Calu3 (cell line): ENCODE results near the gene NPHP4. TPM values are rescaled to one million over a fixed set of nuclear protein-coding genes. Genes with fewer than 3 reads are reported as not detected.
A peak's percentile ranks its signal among the peaks of the same experiment; 100 is the strongest.

Experiments used
- BruUV-seq: library from RNA; stranded (reverse); fragments of 400-500 nt; replicated peaks from 2 replicates; lab custom pipeline; 2021; lab: Mats Ljungman, UMichigan
- CTCF ChIA-PET: fragments of 300-600 bp; sonication (Branson Sonifier 250); formaldehyde crosslinking; loops from one replicate; lab custom pipeline; 2022; ENCODE audit warnings: antibody characterized with exemption; lab: Charles Lee
- DNase-seq: peaks from one replicate; pipeline ENCODE4 v3.0.0; 2022
- H3K27ac Mint-ChIP-seq: one replicate; pipeline ENCODE4 v1.8.0; 2022; ENCODE audit warnings: mixed read lengths; ENCODE audit not compliant: unreplicated experiment
- H3K27me3 Mint-ChIP-seq: one replicate; pipeline ENCODE4 v1.8.0; 2022; ENCODE audit warnings: mixed read lengths; ENCODE audit not compliant: unreplicated experiment
- H3K36me3 Mint-ChIP-seq: one replicate; pipeline ENCODE4 v1.8.0; 2022; ENCODE audit warnings: mild to moderate bottlenecking, moderate library complexity, mixed read lengths; ENCODE audit not compliant: insufficient read depth, unreplicated experiment
- H3K4me1 Mint-ChIP-seq: one replicate; pipeline ENCODE4 v1.8.0; 2022; ENCODE audit warnings: mild to moderate bottlenecking, low read depth, mixed read lengths; ENCODE audit not compliant: unreplicated experiment
- H3K4me3 Mint-ChIP-seq: one replicate; pipeline ENCODE4 v1.8.0; 2022; ENCODE audit warnings: mild to moderate bottlenecking, low read depth, moderate library complexity, mixed read lengths; ENCODE audit not compliant: unreplicated experiment
- H3K9me3 Mint-ChIP-seq: one replicate; pipeline ENCODE4 v1.8.0; 2022; ENCODE audit warnings: low read depth, mixed read lengths; ENCODE audit not compliant: unreplicated experiment
- intact Hi-C: fragments of 100-400 bp; cut with micrococcal nuclease; formaldehyde crosslinking; loops from one replicate; pipeline ENCODE4 v1.10.0; 2022; ENCODE audit not compliant: unreplicated experiment
- total RNA-seq: library from RNA; stranded (reverse); gene quantifications from 2 replicates; pipeline ENCODE4 v1.2.3, GENCODE V29; 2022
- TF ChIP-seq, protein P1 (sequence below): fragments of 200-600 bp; IDR thresholded peaks from one replicate; pipeline ENCODE4 v1.8.0; 2022; ENCODE audit warnings: antibody characterized with exemption; ENCODE audit not compliant: unreplicated experiment

The NPHP4 gene
- total RNA-seq, 1 experiment from 2014 or later = 11.1 TPM

DNA sequence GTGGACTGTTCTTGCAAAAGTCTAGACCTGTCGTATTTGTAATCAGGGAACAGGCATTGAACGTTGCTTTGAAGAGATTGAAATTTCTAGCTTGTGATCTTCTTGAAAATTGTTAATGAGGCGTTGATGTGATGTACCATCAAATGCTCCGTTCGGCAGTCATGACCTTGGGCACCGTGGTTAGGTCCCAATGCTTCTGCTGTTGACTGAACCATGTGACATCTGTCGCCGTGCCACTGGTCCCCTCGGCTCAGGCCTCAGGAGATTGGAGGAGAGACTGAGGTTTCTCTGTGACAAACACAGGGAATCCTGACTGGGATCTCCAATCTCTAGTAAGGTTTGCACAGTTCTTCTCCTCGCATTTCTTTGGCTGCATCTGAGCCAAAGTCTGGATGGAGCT is 35.4 kb upstream of the NPHP4 start:
- DNase-seq = no peak
- intact Hi-C loops = no loop called here
- Mint-ChIP-seq H3K36me3 (no peaks in the 10 kb centered on the region), H3K4me3 (no peak overlapping the region), H3K9me3 (no peaks in the 10 kb centered on the region), H3K27ac (no peak overlapping the region), H3K4me1 (no peaks in the 10 kb centered on the region), H3K27me3 (peaks cover 22% of the 10 kb centered on the region)
- BruUV-seq = no TSS peak
- CTCF ChIA-PET = no interaction called here
- TF ChIP-seq, protein P1, sequence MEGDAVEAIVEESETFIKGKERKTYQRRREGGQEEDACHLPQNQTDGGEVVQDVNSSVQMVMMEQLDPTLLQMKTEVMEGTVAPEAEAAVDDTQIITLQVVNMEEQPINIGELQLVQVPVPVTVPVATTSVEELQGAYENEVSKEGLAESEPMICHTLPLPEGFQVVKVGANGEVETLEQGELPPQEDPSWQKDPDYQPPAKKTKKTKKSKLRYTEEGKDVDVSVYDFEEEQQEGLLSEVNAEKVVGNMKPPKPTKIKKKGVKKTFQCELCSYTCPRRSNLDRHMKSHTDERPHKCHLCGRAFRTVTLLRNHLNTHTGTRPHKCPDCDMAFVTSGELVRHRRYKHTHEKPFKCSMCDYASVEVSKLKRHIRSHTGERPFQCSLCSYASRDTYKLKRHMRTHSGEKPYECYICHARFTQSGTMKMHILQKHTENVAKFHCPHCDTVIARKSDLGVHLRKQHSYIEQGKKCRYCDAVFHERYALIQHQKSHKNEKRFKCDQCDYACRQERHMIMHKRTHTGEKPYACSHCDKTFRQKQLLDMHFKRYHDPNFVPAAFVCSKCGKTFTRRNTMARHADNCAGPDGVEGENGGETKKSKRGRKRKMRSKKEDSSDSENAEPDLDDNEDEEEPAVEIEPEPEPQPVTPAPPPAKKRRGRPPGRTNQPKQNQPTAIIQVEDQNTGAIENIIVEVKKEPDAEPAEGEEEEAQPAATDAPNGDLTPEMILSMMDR = no peak

DNA sequence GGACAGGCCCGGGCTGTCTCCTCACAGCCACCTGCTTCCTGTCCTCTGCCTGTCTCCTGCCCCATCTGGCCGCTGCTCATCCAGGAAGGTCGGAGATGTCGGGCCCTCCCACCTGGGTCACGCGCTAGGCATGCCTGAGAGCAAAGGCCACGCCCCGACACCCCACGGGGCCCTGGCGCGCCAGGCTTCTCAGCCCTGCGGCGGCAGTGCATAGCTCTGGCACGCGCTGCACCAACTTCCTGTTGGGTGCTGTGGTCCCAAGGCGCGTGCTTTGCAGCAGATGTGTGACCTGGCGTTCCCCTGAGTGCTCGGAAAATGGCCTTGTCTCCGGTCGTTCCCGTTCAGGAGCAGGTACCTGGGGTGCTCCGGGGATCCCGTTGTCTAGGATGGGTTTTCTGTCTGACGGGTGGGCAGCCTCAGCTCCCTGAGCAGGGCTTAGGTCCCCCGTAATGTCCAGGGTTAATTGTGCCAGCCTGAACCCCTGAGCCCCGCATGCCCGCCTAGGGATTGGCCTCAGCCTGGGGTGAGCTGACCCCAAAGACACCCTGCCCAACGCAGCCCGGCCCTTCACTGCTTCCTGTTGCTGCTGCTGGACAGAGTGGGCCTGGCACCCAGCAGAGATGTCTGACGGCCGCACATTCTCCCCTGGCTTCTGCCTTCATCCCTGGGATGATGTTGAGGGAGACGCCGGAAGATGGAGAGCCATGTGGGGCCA is 34.0 kb upstream of the NPHP4 start:
- H3K9me3 Mint-ChIP-seq = no peaks in the 10 kb centered on the region
- CTCF ChIA-PET = interaction anchor here (0.6 kb wide), 1 partner anchor 272 kb away, joined by 4 read pairs; no protein-coding TSS in a partner anchor
- H3K36me3 Mint-ChIP-seq = no peaks in the 10 kb centered on the region
- TF ChIP-seq, protein P1 = no peak
- BruUV-seq = no TSS peak
- H3K27me3 Mint-ChIP-seq = peaks cover 13% of the 10 kb centered on the region
- peak overlapping the region; percentile 3 for H3K4me3 Mint-ChIP-seq
- peak; percentile 71 for DNase-seq
- no peak overlapping the region for H3K27ac Mint-ChIP-seq
- no peaks in the 10 kb centered on the region for H3K4me1 Mint-ChIP-seq
- intact Hi-C loops = no loop called here

DNA sequence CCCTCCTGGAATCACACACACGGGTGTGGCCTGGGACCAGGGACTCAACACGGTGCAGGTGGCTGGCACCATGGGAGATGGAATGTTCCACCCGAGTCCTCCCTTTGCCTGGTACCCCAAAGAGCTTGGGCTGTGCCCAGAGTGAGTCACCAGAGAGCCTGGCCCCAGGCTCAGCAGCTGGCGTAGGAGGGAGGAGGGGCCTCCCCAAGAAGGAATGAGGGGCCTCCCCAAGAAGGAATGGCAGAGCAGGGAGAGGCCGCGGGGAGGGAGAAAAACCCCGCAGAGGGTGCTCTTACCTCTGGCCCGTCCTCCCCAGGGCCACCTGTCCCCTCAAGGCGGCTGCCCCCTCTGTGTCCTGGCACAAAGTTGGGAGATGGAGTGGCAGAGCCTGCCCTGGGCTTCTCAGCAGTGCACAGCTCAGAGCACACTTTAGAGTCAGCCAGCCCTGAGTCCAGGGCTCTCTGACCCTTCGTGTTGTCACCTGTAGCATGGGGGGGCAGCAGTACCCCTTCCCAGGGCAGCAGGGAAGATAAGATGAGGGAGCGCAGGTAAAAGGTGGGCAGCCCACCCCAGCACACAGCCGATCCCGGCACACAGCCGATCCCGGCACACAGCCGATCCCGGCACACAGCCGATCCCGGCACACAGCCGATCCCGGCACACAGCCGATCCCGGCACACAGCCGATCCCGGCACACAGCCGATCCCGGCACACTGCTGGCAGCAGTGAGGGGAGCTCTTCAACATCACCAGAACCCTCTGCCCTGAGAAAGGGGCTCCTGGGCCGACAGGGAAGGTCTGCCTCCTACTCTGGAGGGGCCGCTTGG is 33.3 kb upstream of the NPHP4 start:
- Mint-ChIP-seq H3K4me1 (no peaks in the 10 kb centered on the region), H3K4me3 (peak overlapping the region; percentile 3), H3K27me3 (peaks cover 6% of the 10 kb centered on the region), H3K36me3 (no peaks in the 10 kb centered on the region), H3K27ac (no peak overlapping the region), H3K9me3 (no peaks in the 10 kb centered on the region)
- CTCF ChIA-PET = interaction anchor here (0.6 kb wide), 1 partner anchor 271 kb away, joined by 4 read pairs; no protein-coding TSS in a partner anchor
- TF ChIP-seq, protein P1 = no peak
- BruUV-seq = no TSS peak
- no peak for DNase-seq
- intact Hi-C loops = no loop called here

DNA sequence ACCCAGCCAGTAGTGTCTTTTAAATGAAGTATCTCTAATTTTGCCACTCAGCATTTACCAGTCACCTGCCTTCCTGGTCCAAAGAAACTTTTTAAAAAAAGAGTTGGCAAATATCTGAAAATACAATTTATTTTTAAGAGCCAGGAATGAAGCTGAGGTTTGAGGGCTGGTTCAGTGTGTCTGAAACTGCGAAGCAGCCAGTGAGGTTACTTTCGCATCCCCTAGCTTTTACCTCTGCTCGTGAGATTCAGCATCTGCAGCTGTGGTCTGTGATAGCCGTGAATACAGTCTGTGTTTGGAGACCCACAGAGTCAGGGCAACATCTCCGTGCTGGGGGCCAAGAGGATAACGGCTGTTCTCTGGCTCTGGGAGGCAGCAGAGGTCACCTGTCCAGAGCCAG is 32.2 kb upstream of the NPHP4 start:
- Mint-ChIP-seq H3K4me3 (no peak overlapping the region), H3K27me3 (no peaks in the 10 kb centered on the region), H3K4me1 (no peaks in the 10 kb centered on the region), H3K9me3 (no peaks in the 10 kb centered on the region), H3K27ac (no peak overlapping the region), H3K36me3 (no peaks in the 10 kb centered on the region)
- TF ChIP-seq, protein P1 = no peak
- BruUV-seq = no TSS peak
- no peak for DNase-seq
- intact Hi-C loops = no loop called here
- CTCF ChIA-PET = no interaction called here
